Measurements from ENCODE around the gene NEUROD2.

Gene NEUROD2

GRCh38 chr17:39578272-39578671 is 29.4 kb downstream of the NEUROD2 start:
- no peak for DNase-seq

- DNase-seq: peak; percentile 8
These were observed 31.5 kb downstream of the NEUROD2 start for GRCh38 chr17:39576187-39576586.

DNA sequence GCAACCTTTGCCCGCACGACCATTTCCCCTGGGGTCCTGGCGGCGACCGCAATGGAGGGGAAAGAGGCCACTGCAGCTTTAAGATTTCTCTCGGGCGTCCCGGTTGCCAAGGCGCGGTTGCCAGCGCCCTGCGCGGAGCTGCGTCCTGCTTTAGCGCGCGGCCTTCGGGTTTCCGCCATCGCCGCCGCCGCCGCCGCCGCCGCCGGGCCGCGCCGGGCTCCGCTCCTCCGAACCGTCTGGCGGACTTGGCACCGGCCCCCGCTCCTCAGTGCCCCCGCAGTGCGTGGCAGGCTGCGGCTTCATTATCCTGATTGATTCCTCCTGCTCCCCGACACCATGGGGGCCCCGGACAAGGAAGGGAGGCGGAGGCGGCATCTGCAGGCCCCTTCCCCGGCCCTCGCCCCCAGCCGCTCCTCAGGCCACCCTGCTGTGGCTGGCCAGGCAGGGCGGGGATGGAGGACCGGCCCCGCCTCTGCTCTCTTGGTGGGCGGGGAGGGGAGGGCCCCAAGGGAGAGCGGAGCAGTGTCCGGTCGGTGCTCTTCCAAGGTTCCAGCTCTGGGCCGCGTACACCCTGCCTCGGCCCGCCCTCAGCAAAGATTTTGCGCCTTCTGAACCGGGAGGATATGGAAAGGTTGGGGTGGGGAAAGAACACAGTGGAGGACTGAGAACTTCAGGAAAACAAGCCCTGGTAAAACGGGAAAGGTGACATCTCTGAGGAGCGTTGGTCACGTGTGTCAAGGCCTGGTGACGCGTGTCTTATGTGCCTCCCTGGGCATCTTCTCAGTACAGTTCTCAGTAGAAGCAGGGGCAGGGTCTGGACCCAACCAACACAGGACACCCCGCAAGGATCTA is 34.0 kb downstream of the NEUROD2 start:
- peak; percentile 34 for DNase-seq

GRCh38 chr17:39572121-39572520 is 35.6 kb downstream of the NEUROD2 start:
- no peak for DNase-seq

DNA sequence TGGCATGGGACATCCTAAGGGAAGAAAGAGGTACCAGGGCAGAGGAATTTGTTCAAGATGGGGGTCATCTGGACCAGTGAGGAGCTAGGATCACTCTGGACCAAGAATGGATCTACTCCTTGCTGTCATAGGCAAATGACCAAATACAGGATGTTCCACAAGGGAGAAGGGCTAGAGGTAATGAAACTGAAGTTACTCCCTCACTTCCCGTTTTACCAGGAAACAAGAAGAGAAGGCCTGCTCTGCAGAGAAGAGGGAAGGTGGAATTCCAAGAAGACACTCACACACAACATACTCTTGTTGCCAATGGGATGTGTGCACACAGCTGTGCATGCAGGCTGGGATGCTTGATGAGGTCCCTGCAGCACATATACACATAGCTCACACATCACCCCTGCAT is 38.6 kb downstream of the NEUROD2 start:
- no peak for DNase-seq

DNA sequence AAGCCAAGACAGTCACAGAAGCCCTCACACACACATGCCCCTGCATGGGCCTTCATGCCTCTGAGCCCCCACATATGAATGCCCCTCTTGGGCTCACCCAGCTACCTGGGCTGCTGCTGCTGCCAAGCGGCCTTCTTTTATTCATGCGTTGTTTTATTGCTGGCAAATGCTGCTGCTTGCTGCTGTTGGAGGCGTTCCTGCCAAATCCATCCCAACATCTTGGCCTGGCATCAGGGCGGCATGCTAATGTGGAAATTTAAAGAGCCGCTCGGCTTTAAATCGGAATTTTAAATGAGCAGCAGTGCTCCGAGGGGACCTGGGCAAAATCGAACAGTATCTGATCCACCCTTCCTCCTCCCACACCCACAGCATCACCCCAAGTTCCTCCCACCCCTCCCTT is 39.0 kb downstream of the NEUROD2 start:
- DNase-seq: no peak

DNA sequence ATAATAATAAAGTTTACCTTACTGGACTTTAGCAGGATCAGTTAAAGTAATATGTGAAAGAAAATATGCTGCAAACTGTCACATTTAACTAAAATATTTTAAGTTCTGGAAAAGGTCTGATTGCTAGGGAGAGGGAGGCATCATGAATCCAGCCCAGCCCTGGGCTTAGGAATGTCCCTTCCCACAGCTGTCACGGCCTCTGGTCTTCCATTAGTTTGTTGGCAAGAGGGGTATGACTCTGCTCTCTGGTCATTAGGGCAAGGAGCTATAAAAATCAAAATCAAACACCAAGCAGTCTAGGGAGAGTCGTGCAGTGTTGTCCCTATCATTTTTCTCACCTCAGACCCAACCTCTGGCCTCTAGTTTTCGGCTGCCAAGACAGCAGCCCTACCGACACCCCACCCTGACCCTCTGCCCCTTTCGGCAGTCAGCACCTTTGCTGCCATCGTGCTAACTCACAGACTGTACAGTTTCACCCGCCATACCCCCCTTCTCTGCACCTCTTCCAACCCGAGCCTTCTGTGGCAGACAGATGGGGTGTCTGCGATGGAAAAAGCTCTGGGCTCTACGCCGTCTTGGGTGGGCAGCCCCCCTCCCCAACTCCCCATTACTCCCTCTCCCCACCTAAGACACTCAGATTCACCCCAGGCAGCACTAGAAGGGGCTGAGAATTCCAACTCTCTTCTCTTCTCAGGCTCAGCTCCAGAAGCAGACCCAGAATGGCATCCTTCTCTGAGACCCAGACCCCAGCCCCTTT is 41.4 kb downstream of the NEUROD2 start:
- peak; percentile 24 for DNase-seq

GRCh38 chr17:39564211-39564848 is 43.4 kb downstream of the NEUROD2 start:
- peak; percentile 77 for DNase-seq

DNA sequence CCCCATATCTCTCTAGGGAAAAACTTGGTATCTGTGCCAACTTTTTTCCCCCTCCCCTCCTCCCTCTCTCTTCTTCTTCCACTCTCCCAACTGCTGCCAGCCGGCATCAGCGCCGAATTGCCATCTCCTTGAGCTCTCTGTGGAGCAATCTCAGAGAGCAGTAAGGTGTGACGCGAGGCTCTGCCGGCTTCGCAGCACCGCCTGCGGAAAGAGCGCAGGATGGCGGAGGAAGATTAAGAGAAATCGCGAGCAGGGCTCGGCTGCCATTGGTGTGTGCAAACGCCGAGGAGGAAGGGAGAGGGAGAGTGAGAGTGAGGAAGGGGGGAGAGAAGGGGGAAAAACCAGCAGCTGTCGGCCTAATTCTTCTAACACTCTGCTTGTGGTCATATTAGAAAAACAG is 44.2 kb downstream of the NEUROD2 start:
- DNase-seq: peak; percentile 84

- peak; percentile 48 for DNase-seq
These were observed 44.7 kb downstream of the NEUROD2 start for GRCh38 chr17:39562976-39563375.

DNA sequence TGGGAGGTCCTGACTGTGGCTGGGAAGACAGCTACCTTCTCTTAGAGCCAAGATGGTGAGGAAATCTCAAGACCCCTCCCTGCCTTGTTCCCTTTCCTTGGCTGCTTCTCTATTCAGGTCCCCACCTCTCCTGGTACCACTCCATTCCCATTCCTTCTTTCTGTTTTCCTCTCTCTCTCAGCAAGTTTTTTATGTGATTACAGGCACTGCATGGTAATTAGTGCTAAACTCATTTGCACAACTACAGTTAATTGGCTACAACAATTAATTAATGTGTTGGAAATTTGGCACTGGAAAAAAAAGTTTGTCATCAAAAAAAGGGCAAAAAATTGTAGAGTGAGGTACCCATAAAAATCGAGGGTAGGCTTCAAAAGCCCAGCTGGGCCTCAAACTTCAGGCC is 45.3 kb downstream of the NEUROD2 start:
- DNase-seq: no peak

GRCh38 chr17:39556423-39556822 is 51.3 kb downstream of the NEUROD2 start:
- DNase-seq: peak; percentile 73

- no peak for DNase-seq
These were observed 52.4 kb downstream of the NEUROD2 start for GRCh38 chr17:39555368-39555767.

All from NCI-H2171 (cell line).